Anterior cingulate cortex (tissue), 58 donors: ENCODE results near the gene FEV.
"Not testable (repeated sequence)": the region's sequence is repeated elsewhere in the genome, so short reads cannot be mapped to it uniquely, and the experiment has no call there.

ENCODE experiments used
- DNase-seq, 58 donors: peaks; one replicate each; lab custom pipeline; 2025; lab: John Stamatoyannopoulos, UW

The FEV gene

GRCh38 chr2:218953366-218953954 is 31.5 kb downstream of the FEV start:
- no peak for DNase-seq

DNA sequence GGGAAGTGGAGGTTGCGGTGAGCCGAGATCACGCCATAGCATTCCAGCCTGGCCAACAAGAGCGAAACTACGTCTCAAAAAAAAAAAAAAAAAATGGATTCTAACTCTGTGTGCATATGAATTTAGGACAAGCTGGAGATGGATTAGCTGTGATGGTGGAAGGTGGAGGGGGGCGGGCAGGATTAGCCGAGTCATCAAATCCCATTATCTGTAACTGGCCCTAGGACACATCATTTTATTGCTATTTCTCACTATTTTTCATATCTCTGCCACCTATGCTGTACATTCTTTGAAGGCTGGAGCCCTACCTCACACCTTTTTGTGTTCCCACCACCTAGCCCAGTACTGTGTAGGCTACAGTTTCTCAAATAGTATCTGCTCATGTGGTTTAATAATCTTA is 32.8 kb downstream of the FEV start:
- no peak for DNase-seq

DNA sequence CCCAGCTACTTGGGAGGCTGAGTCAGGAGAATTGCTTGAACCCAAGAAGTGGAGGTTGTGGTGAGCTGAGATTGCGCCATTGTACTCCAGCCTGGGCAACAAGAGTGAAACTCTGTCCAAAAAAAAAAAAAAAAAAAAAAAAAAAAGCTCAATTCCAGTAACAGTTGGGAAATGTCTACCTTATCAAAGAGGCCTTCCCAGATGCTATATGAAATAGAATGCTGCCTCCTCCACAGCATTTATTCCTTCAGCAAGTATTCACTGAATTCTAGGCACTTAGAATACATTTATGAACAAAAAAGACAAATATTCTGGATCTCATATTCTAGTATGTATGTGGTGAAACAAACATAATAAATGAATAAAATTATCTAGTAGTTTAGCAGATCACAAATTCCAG is 38.4 kb downstream of the FEV start:
- no peak for DNase-seq

GRCh38 chr2:218944759-218945404 is 40.1 kb downstream of the FEV start:
- DNase-seq, result no peak

DNA sequence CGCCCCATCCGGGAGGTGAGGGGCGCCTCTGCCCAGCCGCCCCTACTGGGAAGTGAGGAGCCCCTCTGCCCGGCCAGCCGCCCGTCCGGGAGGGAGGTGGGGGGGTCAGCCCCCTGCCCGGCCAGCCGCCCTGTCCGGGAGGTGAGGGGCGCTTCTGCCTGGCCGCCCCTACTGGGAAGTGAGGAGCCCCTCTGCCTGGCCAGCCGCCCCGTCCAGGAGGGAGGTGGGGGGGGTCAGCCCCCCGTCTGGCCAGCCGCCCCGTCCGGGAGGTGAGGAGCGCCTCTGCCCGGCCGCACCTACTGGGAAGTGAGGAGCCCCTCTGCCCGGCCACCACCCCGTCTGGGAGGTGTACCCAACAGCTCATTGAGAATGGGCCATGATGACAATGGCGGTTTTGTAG is 53.2 kb downstream of the FEV start:
- DNase-seq, result not testable (repeated sequence)
